H1 (cell line): Measurements from ENCODE around the gene FRMD4A. TPM values are rescaled to one million over a fixed set of nuclear protein-coding genes. Genes with fewer than 3 reads are reported as not detected.

Source experiments
- CTCF ChIA-PET: fragments of 300-600 bp; sonication (Branson Sonifier 250); formaldehyde crosslinking; loops from one replicate; lab custom pipeline; 2021; ENCODE audit not compliant: partially characterized antibody; lab: Charles Lee
- POLR2A ChIA-PET: fragments of 300-600 bp; sonication (Branson Sonifier 250); formaldehyde crosslinking; loops from one replicate; lab custom pipeline; 2021; ENCODE audit warnings: inconsistent platforms; ENCODE audit not compliant: partially characterized antibody; lab: Charles Lee
- DNase-seq, 2 experiments: peaks; one replicate each; pipeline versions ENCODE4 v3.0.0 to v3.0.0-alpha.2; 2010 to 2022; ENCODE audit warnings: low spot score in 2 of 2, low read depth in 1 of 2, mixed read lengths in 1 of 2
- FAIRE-seq: peaks from 2 replicates; lab custom pipeline; 2011; peaks lifted over from hg19 to GRCh38; lab: Jason Lieb, UNC
- H2AFZ ChIP-seq: 2 replicates; pipeline ENCODE4 v1.8.1; 2012; ENCODE audit warnings: low read length, inconsistent platforms
- H2AK5ac ChIP-seq: 2 replicates; pipeline ENCODE4 v1.6.1; 2013; ENCODE audit warnings: low read depth, low read length
- H2BK120ac ChIP-seq: replicated peaks from 2 replicates; pipeline ENCODE3; 2013; ENCODE audit warnings: low read depth, low read length, inconsistent platforms
- H2BK12ac ChIP-seq: 2 replicates; pipeline ENCODE4 v1.6.1; 2013; ENCODE audit warnings: low read depth, low read length
- H2BK15ac ChIP-seq: 2 replicates; pipeline ENCODE4 v1.6.1; 2013; ENCODE audit warnings: low read length
- H2BK20ac ChIP-seq: 2 replicates; pipeline ENCODE4 v1.6.1; 2013; ENCODE audit warnings: low read length
- H2BK5ac ChIP-seq: 2 replicates; pipeline ENCODE4 v1.6.1; 2013; ENCODE audit warnings: low read depth, low read length
- H3K14ac ChIP-seq: 2 replicates; pipeline ENCODE4 v1.6.1; 2013; ENCODE audit warnings: inconsistent platforms; ENCODE audit not compliant: insufficient read length
- H3K18ac ChIP-seq: 2 replicates; pipeline ENCODE4 v1.6.1; 2013; ENCODE audit warnings: low read length; ENCODE audit errors: extremely low read depth
- H3K23ac ChIP-seq: 2 replicates; pipeline ENCODE4 v1.6.1; 2013; ENCODE audit warnings: inconsistent platforms; ENCODE audit not compliant: insufficient read length
- H3K23me2 ChIP-seq: 2 replicates; pipeline ENCODE4 v1.6.1; 2013; ENCODE audit warnings: low read depth, low read length
- H3K27ac ChIP-seq: 2 replicates; pipeline ENCODE4 v1.6.1; 2011; ENCODE audit warnings: low read depth, low read length, inconsistent platforms
- H3K27me3 ChIP-seq, 4 experiments: replicated peaks in 1 of 4; 1 replicate in 1 of 4; 2 replicates in 3 of 4; pipeline versions ENCODE4 v1.6.1 to v1.8.1; 2011 to 2013; ENCODE audit warnings: low read length in 3 of 4, mild to moderate bottlenecking in 3 of 4, inconsistent platforms in 2 of 4, mixed read lengths in 2 of 4, moderate library complexity in 1 of 4; ENCODE audit not compliant: control insufficient read depth in 3 of 4, insufficient read depth in 3 of 4; ENCODE audit errors: extremely low read depth in 1 of 4
- H3K36me3 ChIP-seq, 4 experiments: 2 replicates each; pipeline versions ENCODE4 v1.6.1 to v1.8.1; 2011 to 2013; ENCODE audit warnings: mild to moderate bottlenecking in 4 of 4, low read length in 3 of 4, moderate library complexity in 2 of 4, control low read depth in 1 of 4, inconsistent platforms in 1 of 4; ENCODE audit not compliant: insufficient read depth in 4 of 4, control insufficient read depth in 2 of 4
- H3K4ac ChIP-seq: replicated peaks from 2 replicates; pipeline ENCODE3; 2013; ENCODE audit warnings: low read length, low read depth, mixed read lengths, inconsistent platforms; ENCODE audit not compliant: insufficient read length
- H3K4me1 ChIP-seq, 4 experiments: replicated peaks in 1 of 4; 1 replicate in 1 of 4; 2 replicates in 3 of 4; pipeline versions ENCODE4 v1.6.1 to v1.8.1; 2011 to 2013; ENCODE audit warnings: low read length in 3 of 4, inconsistent platforms in 2 of 4, mixed read lengths in 1 of 4; ENCODE audit not compliant: insufficient read depth in 4 of 4, control insufficient read depth in 3 of 4
- H3K4me2 ChIP-seq, 2 experiments: 2 replicates each; pipeline versions ENCODE4 v1.6.1 to v1.8.1; 2011 to 2013; ENCODE audit warnings: low read depth in 2 of 2, low read length in 2 of 2, control low read depth in 1 of 2, inconsistent platforms in 1 of 2, mild to moderate bottlenecking in 1 of 2; ENCODE audit not compliant: insufficient read depth in 1 of 2
- H3K4me3 ChIP-seq, 4 experiments: fragments of 200-600, 300-600 bp in 1 of 4; sonication (generic), shearing (Covaris generic), sonication (Bioruptor Twin) in 1 of 4; 2 replicates each; pipeline versions ENCODE4 v1.5.1 to v1.8.1; 2011 to 2016; ENCODE audit warnings: low read length in 4 of 4, low read depth in 3 of 4, control low read depth in 2 of 4, inconsistent platforms in 2 of 4, mild to moderate bottlenecking in 2 of 4, mixed read lengths in 1 of 4, moderate library complexity in 1 of 4; ENCODE audit not compliant: insufficient read depth in 2 of 4; ENCODE audit errors: extremely low read depth in 1 of 4
- H3K56ac ChIP-seq: replicated peaks from 2 replicates; pipeline ENCODE3; 2013; ENCODE audit warnings: low read depth, mild to moderate bottlenecking, mixed read lengths, low read length, inconsistent platforms; ENCODE audit not compliant: insufficient read length
- H3K79me1 ChIP-seq: 2 replicates; pipeline ENCODE4 v1.6.1; 2013; ENCODE audit warnings: low read depth, low read length, control low read depth
- H3K79me2 ChIP-seq, 2 experiments: 2 replicates each; pipeline versions ENCODE4 v1.6.1 to v1.8.1; 2012 to 2013; ENCODE audit warnings: low read length in 2 of 2, mild to moderate bottlenecking in 2 of 2, inconsistent platforms in 1 of 2; ENCODE audit not compliant: insufficient read depth in 2 of 2, control insufficient read depth in 1 of 2
- H3K9ac ChIP-seq, 4 experiments: replicated peaks in 1 of 4; 1 replicate in 1 of 4; 2 replicates in 3 of 4; pipeline versions ENCODE4 v1.6.1 to v1.8.1; 2011 to 2013; ENCODE audit warnings: low read depth in 3 of 4, low read length in 3 of 4, control low read depth in 2 of 4, mild to moderate bottlenecking in 2 of 4, moderate library complexity in 2 of 4, inconsistent platforms in 1 of 4; ENCODE audit errors: extremely low read depth in 1 of 4
- H3K9me3 ChIP-seq, 2 experiments: 2 replicates each; pipeline versions ENCODE4 v1.6.1 to v1.8.1; 2012 to 2013; ENCODE audit warnings: mild to moderate bottlenecking in 2 of 2, moderate library complexity in 2 of 2, control low read depth in 1 of 2, inconsistent platforms in 1 of 2, low read depth in 1 of 2, low read length in 1 of 2, mixed read lengths in 1 of 2; ENCODE audit not compliant: insufficient read depth in 2 of 2
- H4K20me1 ChIP-seq, 2 experiments: replicated peaks in 1 of 2; 2 replicates each; pipeline versions ENCODE3 to v1.8.1; 2011 to 2013; ENCODE audit warnings: inconsistent platforms in 2 of 2, low read length in 2 of 2, mild to moderate bottlenecking in 1 of 2; ENCODE audit not compliant: insufficient read depth in 2 of 2, control insufficient read depth in 1 of 2
- H4K5ac ChIP-seq: 2 replicates; pipeline ENCODE4 v1.6.1; 2013; ENCODE audit warnings: low read length, low read depth, mixed read lengths, inconsistent platforms; ENCODE audit not compliant: insufficient read length
- H4K8ac ChIP-seq: 2 replicates; pipeline ENCODE4 v1.8.0; 2013; ENCODE audit warnings: mild to moderate bottlenecking, moderate library complexity, low read length, inconsistent platforms; ENCODE audit not compliant: insufficient read depth; ENCODE audit errors: extremely low read depth
- H4K91ac ChIP-seq: replicated peaks from 2 replicates; pipeline ENCODE3; 2013; ENCODE audit warnings: low read length, mixed read lengths, inconsistent platforms; ENCODE audit not compliant: insufficient read length
- BCL11A ChIP-seq, 2 experiments: IDR thresholded peaks; one replicate each; pipeline ENCODE4 v1.6.1; 2011; ENCODE audit warnings: low read depth in 2 of 2, low read length in 2 of 2, mild to moderate bottlenecking in 2 of 2
- SIRT6 ChIP-seq: IDR thresholded peaks from one replicate; pipeline ENCODE4 v1.7.1; 2012; ENCODE audit warnings: low read length, inconsistent platforms
- SIX5 ChIP-seq: IDR thresholded peaks from 2 replicates; pipeline ENCODE4 v1.6.1; 2011; ENCODE audit warnings: mild to moderate bottlenecking, low read depth, low read length
- SUZ12 ChIP-seq: fragments of 200-600 bp; sonication (generic); IDR thresholded peaks from 2 replicates; pipeline ENCODE4 v1.6.1; 2012; ENCODE audit warnings: mild to moderate bottlenecking, inconsistent platforms, low read length, moderate library complexity, mixed read lengths
- TBP ChIP-seq: IDR thresholded peaks from 2 replicates; pipeline ENCODE4 v1.6.1; 2011; ENCODE audit warnings: low read depth, low read length, improper control_type of control experiment
- WGBS, 2 experiments: shearing (Covaris generic) in 1 of 2; methylation state at CpG; one replicate each; pipeline versions ENCODE4 v1.1.6 to v1.1.7; 2013 to 2015; ENCODE audit warnings: low lambda C conversion rate in 2 of 2, mixed read lengths in 2 of 2, inconsistent platforms in 1 of 2, low coverage in 1 of 2, missing lambda C conversion rate in 1 of 2; ENCODE audit not compliant: insufficient replicate concordance in 2 of 2, insufficient coverage in 1 of 2, insufficient read length in 1 of 2; ENCODE audit errors: extremely low coverage in 1 of 2, missing lambda C conversion rate in 1 of 2; 5-methylcytosine and 5-hydroxymethylcytosine counted together
- polyA plus RNA-seq, 7 experiments: library from polyadenylated mRNA; depleted of rRNA in 3 of 7; stranded (reverse) in 5 of 7; unstranded in 2 of 7; fragments of >200 nt in 5 of 7; fragments of 200-250 nt in 2 of 7; gene quantifications; 1 replicate in 5 of 7; 2 replicates in 1 of 7; 4 replicates in 1 of 7; pipeline versions ENCODE4 v1.2.1 to v1.2.3, GENCODE V29; 2011 to 2013; ENCODE audit warnings: missing spikeins in 2 of 7, mixed read lengths in 2 of 7
- total RNA-seq: library from RNA; stranded (reverse); fragmentation: NEBNext Ultra II Directional; extraction: Animal tissue kit (Norgen Biotek cat#: 25700); gene quantifications from 2 replicates; pipeline ENCODE4 v1.2.1, GENCODE V29; 2021

The FRMD4A gene
- total and polyA plus RNA-seq, 2 of the 8 experiments (the other 6 are each of a cell fraction or from before 2014, with no cell fraction given), result 38.6 to 39.6 TPM

GRCh38 chr10:13717571-13717935 lies 613.2 kb downstream of the FRMD4A start:
- Histone ChIP-seq H3K56ac (no peak overlapping the region), H3K27ac (no peak overlapping the region), H2AFZ (no peak overlapping the region), H4K20me1 (no peaks in the 10 kb centered on the region), H3K4me3 (no peak overlapping the region), H2BK120ac (no peak overlapping the region), H3K79me1 (no peaks in the 10 kb centered on the region), H3K27me3 (no peaks in the 10 kb centered on the region), H2AK5ac (no peak overlapping the region), H2BK20ac (no peak overlapping the region), H2BK15ac (no peak overlapping the region), H2BK5ac (no peak overlapping the region), H3K23ac (no peak overlapping the region), H3K18ac (no peak overlapping the region), H3K4ac (no peak overlapping the region), H3K9ac (no peak overlapping the region), H3K4me2 (no peak overlapping the region), H4K5ac (no peak overlapping the region), H3K14ac (no peak overlapping the region), H2BK12ac (no peak overlapping the region), H3K4me1 (peaks cover 0 to 3% (median under 1%) of the 10 kb centered on the region in 4 experiments; a peak in 2 of 7 replicates), H3K79me2 (no peaks in the 10 kb centered on the region), H3K23me2 (peaks cover 2% of the 10 kb centered on the region; the same call in 1 of the 2 replicates), H3K36me3 (0 out of 8 replicates have a peak, but pooled peaks cover 0 to 2% (median under 1%) of the 10 kb centered on the region in 4 experiments), H4K8ac (no peak overlapping the region), H4K91ac (no peak overlapping the region), H3K9me3 (no peaks in the 10 kb centered on the region)
- CTCF ChIA-PET, result interaction anchor here (1.1 to 2.2 kb wide), 4 partner anchors 11 to 62 kb away, joined by 3 to 12 read pairs (median 4); no protein-coding TSS in a partner anchor
- DNase-seq (no peak), FAIRE-seq (no peak)
- POLR2A ChIA-PET, result interaction anchor here (0.6 to 1.0 kb wide), 2 partner anchors 20 to 82 kb away, joined by 3 to 4 read pairs; no protein-coding TSS in a partner anchor
- TF ChIP-seq TBP (no peak), BCL11A (IDR thresholded peaks at IDR 0.05; ENCODE audit: low read depth in 2 of 2, low read length in 2 of 2) (no peak), SUZ12 (no peak), SIRT6 (no peak), SIX5 (no peak)
- 91% methylated on average over 6 of the region's 8 CpGs; no CpG with 5 or more reads in 1 of the 2 experiments for WGBS, 2 experiments
